ENCODE data around the gene SPTBN4.
A peak's percentile ranks its signal among the peaks of the same experiment; 100 is the strongest.

SPTBN4 gene

DNA sequence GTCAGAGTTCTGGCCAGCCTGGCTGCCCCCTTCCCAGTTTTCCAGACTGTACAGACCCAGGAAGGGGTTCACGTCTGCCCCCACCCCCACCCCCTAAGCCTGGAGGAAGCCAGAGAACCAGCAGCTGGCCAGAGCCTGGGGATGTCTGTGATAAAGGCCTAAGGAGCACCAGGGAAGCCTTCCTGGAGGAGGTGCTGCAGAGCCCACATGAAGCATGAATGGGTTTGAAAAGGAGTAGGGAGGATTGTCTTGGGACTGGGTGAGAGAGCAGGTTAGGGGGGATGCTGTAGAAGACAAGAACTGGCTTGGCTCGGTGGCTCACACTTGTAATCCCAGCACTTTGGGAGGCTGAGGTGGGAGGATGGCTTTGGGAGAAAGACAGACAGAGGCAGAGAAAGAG lies 115.7 kb downstream of the SPTBN4 start:
- POLR2A ChIA-PET (ENCODE audit: low non-redundant PET): no interaction called here
- DNase-seq (ENCODE audit: low spot score): no peak
- CTCF ChIA-PET: no interaction called here
- H3K27ac ChIP-seq: no peak overlapping the region
- TF ChIP-seq, protein P1, sequence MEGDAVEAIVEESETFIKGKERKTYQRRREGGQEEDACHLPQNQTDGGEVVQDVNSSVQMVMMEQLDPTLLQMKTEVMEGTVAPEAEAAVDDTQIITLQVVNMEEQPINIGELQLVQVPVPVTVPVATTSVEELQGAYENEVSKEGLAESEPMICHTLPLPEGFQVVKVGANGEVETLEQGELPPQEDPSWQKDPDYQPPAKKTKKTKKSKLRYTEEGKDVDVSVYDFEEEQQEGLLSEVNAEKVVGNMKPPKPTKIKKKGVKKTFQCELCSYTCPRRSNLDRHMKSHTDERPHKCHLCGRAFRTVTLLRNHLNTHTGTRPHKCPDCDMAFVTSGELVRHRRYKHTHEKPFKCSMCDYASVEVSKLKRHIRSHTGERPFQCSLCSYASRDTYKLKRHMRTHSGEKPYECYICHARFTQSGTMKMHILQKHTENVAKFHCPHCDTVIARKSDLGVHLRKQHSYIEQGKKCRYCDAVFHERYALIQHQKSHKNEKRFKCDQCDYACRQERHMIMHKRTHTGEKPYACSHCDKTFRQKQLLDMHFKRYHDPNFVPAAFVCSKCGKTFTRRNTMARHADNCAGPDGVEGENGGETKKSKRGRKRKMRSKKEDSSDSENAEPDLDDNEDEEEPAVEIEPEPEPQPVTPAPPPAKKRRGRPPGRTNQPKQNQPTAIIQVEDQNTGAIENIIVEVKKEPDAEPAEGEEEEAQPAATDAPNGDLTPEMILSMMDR (conservative IDR thresholded peaks at IDR 0.05; ENCODE audit: low read depth): no peak

DNA sequence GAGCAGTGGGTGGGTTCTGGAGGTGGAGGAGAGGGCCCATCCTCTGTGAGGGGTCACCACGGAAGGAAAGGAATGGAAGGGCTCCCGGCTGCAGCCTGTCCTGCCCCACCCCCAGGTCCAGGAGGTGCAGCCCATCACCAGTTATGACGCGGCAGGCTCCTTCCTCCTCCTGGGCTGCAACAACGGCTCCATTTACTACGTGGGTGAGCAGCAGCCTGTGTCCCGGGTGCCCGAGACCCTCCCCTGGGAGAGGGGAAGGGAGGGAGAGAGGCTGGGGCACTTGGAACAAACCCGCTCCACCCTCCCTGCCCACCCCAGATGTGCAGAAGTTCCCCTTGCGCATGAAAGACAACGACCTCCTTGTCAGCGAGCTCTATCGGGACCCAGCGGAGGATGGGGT lies 116.5 kb downstream of the SPTBN4 start:
- POLR2A ChIA-PET (ENCODE audit: low non-redundant PET): no interaction called here
- peak overlapping the region; percentile 25 for H3K27ac ChIP-seq

DNA sequence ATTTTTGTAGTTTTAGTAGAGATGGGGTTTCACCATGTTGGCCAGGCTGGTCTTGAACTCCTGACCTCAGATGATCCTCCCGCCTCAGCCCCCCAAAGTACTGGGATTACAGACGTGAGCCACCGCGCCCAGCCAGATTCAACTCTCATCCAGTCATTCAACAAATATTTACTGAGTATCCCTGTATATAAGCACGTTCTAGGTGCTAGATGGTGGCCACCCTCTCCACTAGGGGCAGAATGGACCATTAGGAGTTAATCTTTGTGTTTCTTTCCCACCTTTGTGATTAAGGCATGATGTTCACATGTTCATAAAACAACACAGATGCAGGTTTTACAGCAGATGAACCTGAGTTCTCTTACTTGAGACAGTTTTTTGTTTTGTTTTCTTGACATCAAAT lies 117.2 kb downstream of the SPTBN4 start:
- ChIA-PET CTCF (interaction anchor here (0.6 kb wide), 1 partner anchor 63 kb away, joined by 3 read pairs; no protein-coding TSS in a partner anchor), POLR2A (ENCODE audit: low non-redundant PET) (no interaction called here)
- TF ChIP-seq, protein P1 (conservative IDR thresholded peaks at IDR 0.05; ENCODE audit: low read depth): no peak
- DNase-seq (ENCODE audit: low spot score): no peak
- H3K27ac ChIP-seq: peak overlapping the region; percentile 25

More for the DNA sequence above, 116.5 kb downstream of the SPTBN4 start:
- DNase-seq (ENCODE audit: low spot score): no peak
- CTCF ChIA-PET: interaction anchor here (0.6 kb wide), 2 partner anchors 12 to 62 kb away, joined by 3 read pairs; no protein-coding TSS in a partner anchor
- TF ChIP-seq, protein P1 (conservative IDR thresholded peaks at IDR 0.05; ENCODE audit: low read depth): no peak

GRCh38 chr19:40585241-40585981 lies 118.6 kb downstream of the SPTBN4 start:
- peak overlapping the region; percentile 78 for H3K27ac ChIP-seq
- POLR2A ChIA-PET (ENCODE audit: low non-redundant PET): no interaction called here
- no peak for DNase-seq (ENCODE audit: low spot score)
- TF ChIP-seq, protein P1 (conservative IDR thresholded peaks at IDR 0.05; ENCODE audit: low read depth): no peak
- CTCF ChIA-PET: interaction anchor here (0.6 kb wide), 1 partner anchor 37 kb away, joined by 5 read pairs; no protein-coding TSS in a partner anchor

- peak overlapping the region; percentile 78 for H3K27ac ChIP-seq
- ChIA-PET POLR2A (ENCODE audit: low non-redundant PET) (no interaction called here), CTCF (interaction anchor here (0.6 kb wide), 1 partner anchor 37 kb away, joined by 5 read pairs; no protein-coding TSS in a partner anchor)
- TF ChIP-seq, protein P1 (conservative IDR thresholded peaks at IDR 0.05; ENCODE audit: low read depth): no peak
- no peak for DNase-seq (ENCODE audit: low spot score)
Observed at GRCh38 chr19:40585982-40586422, 119.2 kb downstream of the SPTBN4 start.

DNA sequence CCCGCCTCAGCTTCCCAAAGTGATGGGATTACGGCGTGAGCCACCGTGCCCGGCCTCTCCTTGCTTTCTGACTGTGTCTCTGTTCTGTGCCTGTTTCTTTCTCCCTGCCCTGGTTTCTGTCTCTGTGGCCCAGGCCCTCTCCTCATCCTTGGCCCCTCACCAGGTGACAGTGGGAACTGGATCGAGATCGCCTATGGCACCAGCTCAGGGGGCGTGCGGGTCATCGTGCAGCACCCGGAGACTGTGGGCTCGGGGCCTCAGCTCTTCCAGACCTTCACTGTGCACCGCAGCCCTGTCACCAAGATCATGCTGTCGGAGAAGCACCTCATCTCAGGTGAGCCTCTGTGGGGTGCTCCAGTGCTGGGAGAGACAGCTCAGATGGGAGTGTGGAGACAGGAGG lies 119.8 kb downstream of the SPTBN4 start:
- no peak for DNase-seq (ENCODE audit: low spot score)
- TF ChIP-seq, protein P1 (conservative IDR thresholded peaks at IDR 0.05; ENCODE audit: low read depth): no peak
- ChIA-PET POLR2A (ENCODE audit: low non-redundant PET) (no interaction called here), CTCF (no interaction called here)
- H3K27ac ChIP-seq: peak overlapping the region; percentile 78; the same call in 1 of the 2 replicates

Measured in RWPE1 (cell line).